OCI-LY7 (cell line): Measurements from ENCODE around the gene PDSS2.

Experiments
- EZH2phosphoT487 ChIP-seq: fragments of 200-600 bp; sonication (generic); IDR thresholded peaks from 2 replicates; pipeline ENCODE4 v1.6.1; 2018; ENCODE audit warnings: low read depth, borderline replicate concordance, mild to moderate bottlenecking, mixed run types, antibody characterized with exemption, low read length, moderate library complexity, mixed read lengths
- TF ChIP-seq, protein P1 (sequence below): fragments of 200-600 bp; sonication (generic); conservative IDR thresholded peaks from 2 replicates; pipeline ENCODE4 v1.5.1; 2014; ENCODE audit warnings: mild to moderate bottlenecking, antibody characterized with exemption, low read length, moderate library complexity, mixed read lengths

DNA sequence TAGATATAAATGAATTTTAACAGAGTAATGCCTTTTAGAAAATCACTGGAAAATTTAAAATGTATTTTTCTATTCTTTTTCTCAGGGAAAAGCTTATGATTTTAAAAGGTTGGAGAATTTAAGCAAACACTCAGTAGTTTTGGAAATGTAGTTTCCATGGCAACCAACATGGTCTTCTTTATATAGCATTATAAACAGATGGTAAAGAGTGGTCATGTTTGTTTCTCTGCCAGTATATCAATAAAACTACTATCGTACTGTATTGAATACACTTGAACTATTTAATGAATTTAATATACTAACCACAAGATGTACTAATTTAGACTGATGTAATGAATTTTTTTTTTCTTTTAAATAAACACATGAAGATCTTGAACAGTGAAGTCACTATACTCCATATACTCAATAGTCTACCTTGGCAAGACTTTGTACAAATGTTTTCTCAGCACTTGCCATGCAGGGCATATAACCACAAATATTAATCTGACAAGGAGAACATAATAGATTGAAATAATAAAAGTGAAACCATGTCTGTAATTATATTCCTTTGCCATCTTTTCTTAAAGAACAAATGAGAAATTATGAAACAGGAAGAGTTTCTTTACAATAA is 105.5 kb downstream of the PDSS2 start:
- TF ChIP-seq, protein P1, sequence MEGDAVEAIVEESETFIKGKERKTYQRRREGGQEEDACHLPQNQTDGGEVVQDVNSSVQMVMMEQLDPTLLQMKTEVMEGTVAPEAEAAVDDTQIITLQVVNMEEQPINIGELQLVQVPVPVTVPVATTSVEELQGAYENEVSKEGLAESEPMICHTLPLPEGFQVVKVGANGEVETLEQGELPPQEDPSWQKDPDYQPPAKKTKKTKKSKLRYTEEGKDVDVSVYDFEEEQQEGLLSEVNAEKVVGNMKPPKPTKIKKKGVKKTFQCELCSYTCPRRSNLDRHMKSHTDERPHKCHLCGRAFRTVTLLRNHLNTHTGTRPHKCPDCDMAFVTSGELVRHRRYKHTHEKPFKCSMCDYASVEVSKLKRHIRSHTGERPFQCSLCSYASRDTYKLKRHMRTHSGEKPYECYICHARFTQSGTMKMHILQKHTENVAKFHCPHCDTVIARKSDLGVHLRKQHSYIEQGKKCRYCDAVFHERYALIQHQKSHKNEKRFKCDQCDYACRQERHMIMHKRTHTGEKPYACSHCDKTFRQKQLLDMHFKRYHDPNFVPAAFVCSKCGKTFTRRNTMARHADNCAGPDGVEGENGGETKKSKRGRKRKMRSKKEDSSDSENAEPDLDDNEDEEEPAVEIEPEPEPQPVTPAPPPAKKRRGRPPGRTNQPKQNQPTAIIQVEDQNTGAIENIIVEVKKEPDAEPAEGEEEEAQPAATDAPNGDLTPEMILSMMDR: no peak
- TF ChIP-seq EZH2phosphoT487: no peak
